ENCODE measurements around the gene PRDM2.

- TF ChIP-seq CTCF (conservative IDR thresholded peaks at IDR 0.05; ENCODE audit: low read depth, low read length) (peak; percentile 63), EZH2 (IDR thresholded peaks at IDR 0.05; ENCODE audit: borderline replicate concordance, low read depth, low read length, poor library complexity, severe bottlenecking) (no peak)
Observed at GRCh38 chr1:13725714-13726175, 25.8 kb downstream of the PRDM2 start.
